ENCODE measurements around the gene RASGRP2. TPM values are rescaled to one million over a fixed set of nuclear protein-coding genes. Genes with fewer than 3 reads are reported as not detected.

RASGRP2 gene
- total RNA-seq, 2 donors from 2014 or later, result 11.0 to 21.6 TPM

- Mint-ChIP-seq H3K4me1 (peaks cover 4% of the 10 kb centered on the region), H3K9me3 (no peaks in the 10 kb centered on the region), H3K4me3 (no peak overlapping the region), H3K36me3 (ENCODE audit: low read depth) (no peaks in the 10 kb centered on the region), H3K27me3 (no peaks in the 10 kb centered on the region), H3K27ac (no peak overlapping the region)
- no peak for ATAC-seq (replicated peaks)
Observed at GRCh38 chr11:64754919-64755662, 11.1 kb upstream of the RASGRP2 start.

- H3K36me3 Mint-ChIP-seq (ENCODE audit: low read depth), result no peaks in the 10 kb centered on the region
- no peaks in the 10 kb centered on the region for H3K9me3 Mint-ChIP-seq
- peaks cover 4% of the 10 kb centered on the region for H3K4me1 Mint-ChIP-seq
- no peak for ATAC-seq (replicated peaks)
- H3K27me3 Mint-ChIP-seq, result no peaks in the 10 kb centered on the region
- H3K27ac Mint-ChIP-seq, result no peak overlapping the region
- H3K4me3 Mint-ChIP-seq, result no peak overlapping the region
Observed at GRCh38 chr11:64754124-64754918, 10.4 kb upstream of the RASGRP2 start.

GRCh38 chr11:64753380-64754123, 9.6 kb upstream of the RASGRP2 start:
- H3K27ac Mint-ChIP-seq, result no peak overlapping the region
- H3K27me3 Mint-ChIP-seq, result no peaks in the 10 kb centered on the region
- H3K4me3 Mint-ChIP-seq, result no peak overlapping the region
- no peaks in the 10 kb centered on the region for H3K9me3 Mint-ChIP-seq
- no peaks in the 10 kb centered on the region for H3K36me3 Mint-ChIP-seq (ENCODE audit: low read depth)
- ATAC-seq (replicated peaks), result no peak
- H3K4me1 Mint-ChIP-seq, result peaks cover 4% of the 10 kb centered on the region

GRCh38 chr11:64753019-64753379, 9.1 kb upstream of the RASGRP2 start:
- Mint-ChIP-seq H3K4me1 (peaks cover 4% of the 10 kb centered on the region), H3K9me3 (no peaks in the 10 kb centered on the region), H3K27me3 (no peaks in the 10 kb centered on the region), H3K27ac (no peak overlapping the region), H3K4me3 (no peak overlapping the region), H3K36me3 (ENCODE audit: low read depth) (no peaks in the 10 kb centered on the region)
- no peak for ATAC-seq (replicated peaks)

- H3K27me3 Mint-ChIP-seq, result no peaks in the 10 kb centered on the region
- no peak overlapping the region for H3K4me3 Mint-ChIP-seq
- no peaks in the 10 kb centered on the region for H3K36me3 Mint-ChIP-seq (ENCODE audit: low read depth)
- H3K4me1 Mint-ChIP-seq, result peaks cover 4% of the 10 kb centered on the region
- H3K27ac Mint-ChIP-seq, result no peak overlapping the region
- no peaks in the 10 kb centered on the region for H3K9me3 Mint-ChIP-seq
- ATAC-seq (replicated peaks), result no peak
Observed at GRCh38 chr11:64752175-64752970, 8.4 kb upstream of the RASGRP2 start.

- Mint-ChIP-seq H3K27me3 (no peaks in the 10 kb centered on the region), H3K9me3 (no peaks in the 10 kb centered on the region), H3K4me3 (no peak overlapping the region), H3K36me3 (ENCODE audit: low read depth) (no peaks in the 10 kb centered on the region), H3K27ac (no peak overlapping the region), H3K4me1 (peaks cover 4% of the 10 kb centered on the region)
- ATAC-seq (replicated peaks), result no peak
Observed at GRCh38 chr11:64751580-64751979, 7.6 kb upstream of the RASGRP2 start.

- no peak for ATAC-seq (replicated peaks)
- H3K27me3 Mint-ChIP-seq, result no peaks in the 10 kb centered on the region
Observed at GRCh38 chr11:64751136-64751535, 7.2 kb upstream of the RASGRP2 start.

GRCh38 chr11:64750361-64751054, 6.6 kb upstream of the RASGRP2 start:
- Mint-ChIP-seq H3K9me3 (no peaks in the 10 kb centered on the region), H3K27ac (no peak overlapping the region)
- ATAC-seq (replicated peaks), result no peak

More at GRCh38 chr11:64751136-64751535, 7.2 kb upstream of the RASGRP2 start:
- Mint-ChIP-seq H3K4me3 (no peak overlapping the region), H3K9me3 (no peaks in the 10 kb centered on the region), H3K36me3 (ENCODE audit: low read depth) (no peaks in the 10 kb centered on the region), H3K4me1 (peaks cover 4% of the 10 kb centered on the region), H3K27ac (no peak overlapping the region)

GRCh38 chr11:64747961-64748665, 4.2 kb upstream of the RASGRP2 start:
- H3K27me3 Mint-ChIP-seq, result no peaks in the 10 kb centered on the region

More at GRCh38 chr11:64750361-64751054, 6.6 kb upstream of the RASGRP2 start:
- H3K36me3 Mint-ChIP-seq (ENCODE audit: low read depth), result no peaks in the 10 kb centered on the region
- H3K27me3 Mint-ChIP-seq, result no peaks in the 10 kb centered on the region
- H3K4me1 Mint-ChIP-seq, result peaks cover 4% of the 10 kb centered on the region
- no peak overlapping the region for H3K4me3 Mint-ChIP-seq

GRCh38 chr11:64746486-64746885, 2.5 kb upstream of the RASGRP2 start:
- no peak overlapping the region for H3K27ac Mint-ChIP-seq
- peaks cover 13% of the 10 kb centered on the region for H3K4me1 Mint-ChIP-seq
- no peaks in the 10 kb centered on the region for H3K9me3 Mint-ChIP-seq
- no peaks in the 10 kb centered on the region for H3K36me3 Mint-ChIP-seq (ENCODE audit: low read depth)
- H3K4me3 Mint-ChIP-seq, result no peak overlapping the region
- H3K27me3 Mint-ChIP-seq, result no peaks in the 10 kb centered on the region
- ATAC-seq (replicated peaks), result no peak

More at GRCh38 chr11:64747961-64748665, 4.2 kb upstream of the RASGRP2 start:
- no peaks in the 10 kb centered on the region for H3K36me3 Mint-ChIP-seq (ENCODE audit: low read depth)
- no peaks in the 10 kb centered on the region for H3K9me3 Mint-ChIP-seq
- peaks cover 13% of the 10 kb centered on the region for H3K4me1 Mint-ChIP-seq
- ATAC-seq (replicated peaks), result no peak
- H3K27ac Mint-ChIP-seq, result no peak overlapping the region
- no peak overlapping the region for H3K4me3 Mint-ChIP-seq

GRCh38 chr11:64745521-64746328, 1.8 kb upstream of the RASGRP2 start:
- H3K9me3 Mint-ChIP-seq, result no peaks in the 10 kb centered on the region
- no peaks in the 10 kb centered on the region for H3K36me3 Mint-ChIP-seq (ENCODE audit: low read depth)
- peaks cover 10% of the 10 kb centered on the region for H3K4me1 Mint-ChIP-seq
- peak overlapping the region; percentile 83 for H3K4me3 Mint-ChIP-seq
- ATAC-seq (replicated peaks), result peak; percentile 22
- H3K27me3 Mint-ChIP-seq, result no peaks in the 10 kb centered on the region
- H3K27ac Mint-ChIP-seq, result peak overlapping the region; percentile 82

- H3K4me3 Mint-ChIP-seq, result peak overlapping the region; percentile 83
- no peaks in the 10 kb centered on the region for H3K9me3 Mint-ChIP-seq
- H3K36me3 Mint-ChIP-seq (ENCODE audit: low read depth), result no peaks in the 10 kb centered on the region
- H3K27me3 Mint-ChIP-seq, result no peaks in the 10 kb centered on the region
- H3K27ac Mint-ChIP-seq, result peak overlapping the region; percentile 82
- peak; percentile 15 for ATAC-seq (replicated peaks)
- H3K4me1 Mint-ChIP-seq, result peaks cover 14% of the 10 kb centered on the region
Observed at GRCh38 chr11:64745189-64745520, 1.2 kb upstream of the RASGRP2 start.

Measured in activated T-helper 17 cell treated with anti-CD3 and anti-CD28 coated beads, Interleukin-2, amount 50 U/mL, for 72 hours (primary cell).